HG02981 (cell line): ENCODE results near the gene IMP3.

Source experiments
- ATAC-seq: cut with Tn5 transposase; IDR thresholded peaks from one replicate; pipeline ENCODE4 v1.9.1; 2021; ENCODE audit warnings: mild to moderate bottlenecking, moderate library complexity; ENCODE audit not compliant: unreplicated experiment

The IMP3 gene

GRCh38 chr15:75673426-75674235 is 33.6 kb upstream of the IMP3 start:
- ATAC-seq: no peak

GRCh38 chr15:75672646-75673425 is 32.8 kb upstream of the IMP3 start:
- ATAC-seq: no peak

- ATAC-seq: no peak
These were observed 31.9 kb upstream of the IMP3 start for GRCh38 chr15:75671730-75672602.

DNA sequence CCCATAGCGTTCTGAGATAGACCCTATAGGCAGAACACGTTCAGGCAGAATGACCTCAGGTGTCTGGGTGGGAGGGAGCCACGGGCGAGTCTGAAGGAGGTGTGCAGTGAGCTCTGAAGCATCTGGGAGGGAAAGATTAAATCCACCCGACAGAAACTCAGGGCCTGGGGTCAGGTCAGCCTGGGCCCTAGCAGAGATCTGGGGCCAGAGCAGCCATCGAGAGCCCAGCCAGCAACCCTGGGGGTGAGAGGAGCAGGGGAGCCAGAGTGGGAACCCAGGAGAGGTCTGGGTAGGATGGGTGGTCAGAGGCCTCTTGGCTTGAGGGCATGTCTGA is 29.8 kb upstream of the IMP3 start:
- ATAC-seq: no peak

DNA sequence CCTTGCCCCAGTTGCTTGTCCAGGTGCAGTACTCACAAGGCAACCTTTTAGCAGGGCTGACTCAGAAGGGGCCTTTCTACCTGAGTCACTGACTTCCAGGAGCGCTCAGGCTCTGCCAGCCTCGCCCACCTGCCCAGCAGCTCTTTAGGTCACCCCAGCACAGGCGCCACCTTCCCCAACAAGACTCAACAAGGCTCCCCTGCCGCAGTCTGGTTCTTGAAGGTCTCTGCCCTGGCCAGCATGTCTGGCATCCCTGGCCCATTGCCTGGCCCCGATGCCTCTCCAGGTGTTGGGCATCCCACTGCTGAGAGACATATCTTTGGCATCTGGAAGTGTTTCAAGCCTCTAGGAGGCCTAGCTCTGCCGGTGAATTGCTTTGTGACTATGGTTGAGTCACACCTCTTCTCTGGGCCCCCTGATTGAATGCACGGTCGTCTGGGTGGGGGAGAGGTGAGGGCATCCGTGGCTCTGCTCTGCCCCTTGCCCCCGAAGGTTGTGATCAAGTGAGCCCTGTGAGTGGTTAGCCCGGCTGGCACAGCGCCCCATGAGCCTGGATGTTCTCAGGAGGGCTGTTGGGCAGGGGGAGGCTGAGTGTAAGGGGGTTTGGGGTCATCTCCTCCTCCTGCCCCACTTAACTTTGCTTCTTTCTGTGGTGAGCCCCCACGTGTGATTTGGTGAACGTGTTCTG is 29.3 kb upstream of the IMP3 start:
- ATAC-seq: no peak

- no peak for ATAC-seq
These were observed 26.9 kb upstream of the IMP3 start for GRCh38 chr15:75666823-75667501.

DNA sequence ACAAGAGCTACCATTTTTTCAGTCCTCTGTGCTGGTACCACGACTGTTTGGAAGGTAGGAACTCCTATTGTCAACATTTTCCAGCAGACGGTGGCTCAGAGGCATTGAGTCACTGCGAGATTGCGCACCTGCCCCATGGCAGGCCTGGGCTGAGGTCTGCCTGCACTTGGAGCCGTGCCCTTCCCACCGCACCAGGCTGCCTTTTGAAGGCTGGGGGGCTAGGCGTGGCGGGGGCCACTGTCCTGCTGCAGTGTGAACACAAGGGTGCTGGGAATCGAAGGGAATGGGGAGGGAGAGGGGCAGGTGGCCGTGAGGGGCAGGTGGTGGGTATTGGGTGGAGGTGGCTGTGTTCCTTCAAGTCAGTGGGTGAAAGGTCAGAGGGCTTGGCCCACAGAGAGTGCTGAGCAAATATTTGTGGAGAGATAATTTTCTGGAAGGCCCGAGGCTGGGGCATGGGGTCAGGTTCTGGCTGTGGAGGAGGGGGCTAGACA is 24.0 kb upstream of the IMP3 start:
- no peak for ATAC-seq

DNA sequence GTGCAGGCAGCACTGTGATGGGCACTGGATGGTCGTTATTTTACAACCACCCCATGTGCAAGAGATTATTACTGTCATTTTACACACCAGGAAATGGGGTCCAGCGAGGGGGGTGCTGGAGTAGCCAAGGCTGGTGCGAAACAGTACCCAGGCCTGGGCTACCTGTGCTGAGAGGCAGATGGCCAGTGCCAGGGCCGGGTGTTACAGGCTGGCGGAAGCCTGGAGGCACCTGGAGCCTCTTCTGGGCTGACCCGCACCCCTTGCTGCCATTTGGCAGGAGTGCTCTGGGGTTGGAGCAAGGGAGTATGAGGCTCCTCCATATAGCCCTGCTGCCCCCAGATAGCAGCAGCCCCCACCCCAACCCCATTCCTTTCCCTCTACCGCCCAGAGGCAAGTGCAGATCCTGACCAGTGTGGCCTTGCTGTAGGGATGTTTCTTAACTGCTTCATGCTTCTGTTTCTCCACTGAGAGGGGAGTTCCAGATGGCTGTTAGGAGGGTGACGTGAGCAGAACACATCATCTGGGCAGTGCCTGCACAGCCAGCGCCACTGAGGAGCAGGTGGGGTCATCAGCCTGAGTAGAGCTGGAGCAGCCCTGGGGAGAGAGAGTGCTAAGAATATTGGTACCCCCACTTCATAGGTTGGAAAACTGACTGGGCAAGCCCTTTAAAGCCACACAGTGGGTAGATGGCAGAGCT is 22.9 kb upstream of the IMP3 start:
- no peak for ATAC-seq

DNA sequence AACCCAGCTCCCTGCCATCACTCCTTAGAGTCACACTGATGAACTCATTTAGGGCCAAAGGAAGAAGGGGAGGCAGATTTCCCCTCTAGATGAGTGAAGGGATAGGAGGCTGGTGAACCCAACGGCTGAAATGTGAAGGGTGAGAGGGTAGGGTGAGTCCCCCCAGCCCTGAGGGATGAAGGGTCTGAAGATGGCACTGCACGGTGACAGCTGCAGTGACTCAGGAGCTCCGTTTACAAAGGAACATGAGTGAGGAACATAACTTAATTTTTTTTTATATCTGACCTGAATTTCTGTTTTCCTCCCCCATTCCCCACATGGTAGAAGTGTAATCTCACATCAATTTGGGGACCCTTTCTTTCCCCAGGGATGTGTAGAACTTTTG is 21.7 kb upstream of the IMP3 start:
- no peak for ATAC-seq

- no peak for ATAC-seq
These were observed 21.2 kb upstream of the IMP3 start for GRCh38 chr15:75661100-75661755.

DNA sequence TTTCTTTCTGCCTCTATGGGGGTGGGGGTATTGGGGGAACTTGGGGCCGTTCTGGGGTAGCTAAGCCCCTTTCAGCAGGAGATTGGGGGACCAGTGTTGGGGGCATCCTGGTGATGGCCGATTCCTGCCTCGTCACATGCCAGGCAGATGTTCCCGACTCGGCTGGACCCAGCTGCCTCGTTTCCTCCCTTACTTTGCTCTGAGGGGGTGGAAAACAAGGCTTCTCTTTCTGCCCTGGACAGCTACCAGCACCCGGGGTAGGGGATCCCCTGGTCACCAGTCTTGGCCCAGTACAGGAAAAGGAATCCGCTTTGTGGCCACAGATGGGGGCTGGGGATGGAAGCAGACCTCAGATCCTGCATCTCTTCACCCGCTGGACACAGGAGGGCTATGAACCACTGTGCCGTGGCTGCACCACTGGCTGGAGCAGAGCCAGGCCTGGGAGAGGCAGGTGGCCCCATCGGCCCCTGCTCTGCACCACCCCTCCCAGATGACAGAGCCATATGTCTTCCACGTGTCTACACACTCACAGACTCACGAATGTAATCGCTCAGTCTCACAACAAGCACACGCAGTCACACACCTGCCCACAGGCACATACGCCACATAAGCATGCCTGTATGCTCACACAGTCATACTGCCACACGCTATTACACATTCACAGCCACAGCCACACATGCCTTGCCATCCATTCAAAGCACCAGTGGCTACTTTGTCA is 20.1 kb upstream of the IMP3 start:
- no peak for ATAC-seq

GRCh38 chr15:75659141-75659771 is 19.2 kb upstream of the IMP3 start:
- no peak for ATAC-seq

GRCh38 chr15:75656813-75657212 is 16.8 kb upstream of the IMP3 start:
- ATAC-seq: no peak

GRCh38 chr15:75656331-75656730 is 16.3 kb upstream of the IMP3 start:
- ATAC-seq: no peak

GRCh38 chr15:75655931-75656330 is 15.9 kb upstream of the IMP3 start:
- ATAC-seq: no peak

DNA sequence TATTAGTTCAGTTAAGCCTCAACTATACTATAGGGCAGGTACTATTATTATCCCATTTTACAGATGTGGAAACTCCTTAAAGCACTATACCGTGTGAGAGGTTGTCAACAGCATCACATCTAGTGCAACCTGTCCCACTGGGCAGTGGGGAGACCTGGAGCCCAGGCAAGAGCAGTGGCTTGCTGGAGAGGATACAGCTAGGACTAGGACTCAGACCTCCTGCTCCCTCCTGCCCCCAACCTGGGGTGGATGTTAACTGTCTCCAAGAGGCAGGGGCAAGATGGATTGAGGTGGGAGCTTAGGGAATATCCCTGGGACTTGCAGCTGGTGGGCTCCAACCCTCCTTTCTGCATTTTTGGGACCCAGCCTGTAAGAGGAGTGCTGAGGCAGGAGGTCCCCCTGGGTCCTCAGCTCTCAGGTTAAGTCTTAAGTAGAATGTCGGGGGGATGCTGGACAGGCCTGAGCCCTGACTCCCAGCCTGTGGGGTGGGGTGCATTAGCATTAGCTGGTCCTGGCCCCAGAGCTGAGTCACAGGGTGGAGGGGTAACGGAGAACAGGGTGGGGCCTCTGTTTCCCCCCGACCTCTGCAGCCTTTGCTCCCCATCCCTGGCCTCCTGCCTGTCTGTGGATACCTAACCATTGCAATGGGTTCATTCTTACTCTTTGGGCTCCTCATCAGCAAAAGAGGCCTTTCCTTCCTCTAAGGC is 14.3 kb upstream of the IMP3 start:
- no peak for ATAC-seq

DNA sequence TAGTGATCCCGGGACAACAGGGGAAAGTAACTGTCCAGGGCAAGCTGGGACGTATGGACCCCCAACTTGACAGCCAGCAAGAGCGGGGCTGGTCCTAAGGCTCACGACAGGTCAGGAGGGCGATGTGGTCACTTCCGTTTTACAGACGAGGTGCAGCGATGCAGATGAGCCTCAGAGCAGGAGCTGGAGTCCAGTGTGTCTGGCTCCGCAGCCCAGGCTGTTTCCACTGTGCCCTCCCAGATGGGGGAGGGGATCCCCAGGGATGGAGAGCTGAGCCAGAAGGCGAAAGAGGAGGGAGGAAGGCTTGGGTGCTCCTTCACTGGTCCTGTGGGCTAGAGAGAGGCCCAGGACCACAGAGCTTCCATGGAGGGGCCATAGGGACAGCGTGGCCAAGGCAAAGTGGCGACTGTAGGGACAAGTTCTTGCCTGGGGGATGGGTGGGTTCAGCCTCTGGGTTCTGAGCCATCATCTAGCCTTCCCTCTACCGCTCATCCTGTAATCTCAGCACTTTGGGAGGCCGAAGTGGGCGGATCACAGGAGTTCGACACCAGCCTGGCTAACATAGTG is 13.4 kb upstream of the IMP3 start:
- no peak for ATAC-seq
